Osteoblast (primary cell): ENCODE measurements around the gene MAFB. TPM values are rescaled to one million over a fixed set of nuclear protein-coding genes. Genes with fewer than 3 reads are reported as not detected.
"Not testable (repeated sequence)": the region's sequence is repeated elsewhere in the genome, so short reads cannot be mapped to it uniquely, and the experiment has no call there.

Source experiments
- DNase-seq: peaks from one replicate; pipeline ENCODE4 v3.0.0; 2011; ENCODE audit warnings: low spot score, mixed read lengths; ENCODE audit not compliant: insufficient read length; ENCODE audit errors: missing footprints
- H2AFZ ChIP-seq: 2 replicates; pipeline ENCODE4 v1.6.0; 2011; ENCODE audit warnings: mild to moderate bottlenecking, low read length
- H3K27ac ChIP-seq: 2 replicates; pipeline ENCODE4 v1.5.1; 2011; ENCODE audit warnings: mild to moderate bottlenecking, low read depth, low read length, moderate library complexity
- H3K27me3 ChIP-seq: 2 replicates; pipeline ENCODE4 v1.6.0; 2012; ENCODE audit warnings: mild to moderate bottlenecking, control low read depth, inconsistent platforms, low read length, moderate library complexity; ENCODE audit not compliant: insufficient read depth
- H3K36me3 ChIP-seq: 2 replicates; pipeline ENCODE4 v1.5.1; 2011; ENCODE audit warnings: mild to moderate bottlenecking, low read length, control low read depth, moderate library complexity; ENCODE audit not compliant: insufficient read depth
- H3K4me1 ChIP-seq: 2 replicates; pipeline ENCODE4 v1.5.1; 2011; ENCODE audit warnings: mild to moderate bottlenecking, low read length, control low read depth, moderate library complexity; ENCODE audit not compliant: insufficient read depth
- H3K4me2 ChIP-seq: 2 replicates; pipeline ENCODE4 v1.6.0; 2011; ENCODE audit warnings: mild to moderate bottlenecking, low read length; ENCODE audit not compliant: insufficient read depth
- H3K4me3 ChIP-seq: fragments of 200-600 bp; sonication (generic); 3 replicates; pipeline ENCODE4 v1.5.1; 2012; ENCODE audit warnings: mild to moderate bottlenecking, low read length, inconsistent platforms; ENCODE audit not compliant: insufficient read depth
- H3K79me2 ChIP-seq: 2 replicates; pipeline ENCODE4 v1.6.0; 2012; ENCODE audit warnings: mild to moderate bottlenecking, low read length, control low read depth, inconsistent platforms; ENCODE audit not compliant: insufficient read depth
- H3K9me3 ChIP-seq: 2 replicates; pipeline ENCODE4 v1.5.1; 2011; ENCODE audit warnings: low read depth, low read length, control low read depth
- H4K20me1 ChIP-seq: 2 replicates; pipeline ENCODE4 v1.6.0; 2012; ENCODE audit warnings: mild to moderate bottlenecking, low read length, control low read depth; ENCODE audit not compliant: insufficient read depth
- CTCF ChIP-seq: IDR thresholded peaks from 2 replicates; pipeline ENCODE4 v1.5.1; 2011; ENCODE audit warnings: mild to moderate bottlenecking, low read depth, low read length, moderate library complexity; ENCODE audit errors: extremely low read depth
- total RNA-seq: library from RNA; depleted of rRNA; stranded (reverse); fragments of >200 nt; gene quantifications from 2 replicates; pipeline ENCODE4 v1.2.3, GENCODE V29; 2012

The MAFB gene
- total RNA-seq = 12.1 and 12.7 TPM in 2 replicates

GRCh38 chr20:40689100-40689942 is at the start of gene MAFB:
Gene MAFB (minus strand): TSS chr20:40689236. CDS start chr20:40688850, 386 bp downstream.
- Histone ChIP-seq H3K27me3 (peaks cover 53% of the 10 kb centered on the region), H2AFZ (peak within 1 kb of the TSS; percentile 91), H3K4me1 (no peaks in the 10 kb centered on the region), H3K4me3 (peak within 1 kb of the TSS; percentile 69), H3K9me3 (no peaks in the 10 kb centered on the region), H3K79me2 (no peaks in the 10 kb centered on the region), H3K36me3 (no peaks in the 10 kb centered on the region), H4K20me1 (no peaks in the 10 kb centered on the region), H3K27ac (peak within 1 kb of the TSS; percentile 44), H3K4me2 (peak within 1 kb of the TSS; percentile 81)
- TF ChIP-seq CTCF = no peak
- peak; percentile 100 for DNase-seq

GRCh38 chr20:40736468-40736867 is 47.4 kb upstream of the MAFB start:
- H2AFZ ChIP-seq, H3K9me3 ChIP-seq, H3K4me2 ChIP-seq, H3K4me3 ChIP-seq, DNase-seq, H3K27me3 ChIP-seq, H3K79me2 ChIP-seq, H3K36me3 ChIP-seq, H3K27ac ChIP-seq, H4K20me1 ChIP-seq, H3K4me1 ChIP-seq: not testable (repeated sequence)

GRCh38 chr20:40728996-40729395 is 40.0 kb upstream of the MAFB start:
- Histone ChIP-seq H3K27me3 (no peaks in the 10 kb centered on the region), H4K20me1 (no peaks in the 10 kb centered on the region), H3K36me3 (no peaks in the 10 kb centered on the region), H3K4me2 (no peak overlapping the region), H3K27ac (no peak overlapping the region), H3K9me3 (no peaks in the 10 kb centered on the region), H3K4me3 (no peak overlapping the region), H3K4me1 (no peaks in the 10 kb centered on the region), H3K79me2 (no peaks in the 10 kb centered on the region), H2AFZ (no peak overlapping the region)
- no peak for DNase-seq
- no peak for TF ChIP-seq CTCF

- no peak overlapping the region for H3K27ac ChIP-seq
- no peak for DNase-seq
Measured at GRCh38 chr20:40728470-40728869, 39.4 kb upstream of the MAFB start.

More at GRCh38 chr20:40728470-40728869, 39.4 kb upstream of the MAFB start:
- Histone ChIP-seq H3K9me3 (no peaks in the 10 kb centered on the region), H3K4me2 (no peak overlapping the region), H3K4me1 (no peaks in the 10 kb centered on the region), H3K79me2 (no peaks in the 10 kb centered on the region), H4K20me1 (no peaks in the 10 kb centered on the region), H3K36me3 (no peaks in the 10 kb centered on the region), H3K27me3 (no peaks in the 10 kb centered on the region), H2AFZ (no peak overlapping the region), H3K4me3 (no peak overlapping the region)
- peak; percentile 26 for TF ChIP-seq CTCF
